Gastrocnemius medialis (tissue), 4 donors: ENCODE results near the gene ANXA3.

Experiments used
- POLR2A ChIP-seq, 2 donors: fragments of 450-650 bp; IDR thresholded peaks; one replicate each; pipeline ENCODE4 v1.6.1; 2017; ENCODE audit warnings: antibody characterized with exemption in 2 of 2, mild to moderate bottlenecking in 2 of 2, moderate library complexity in 2 of 2
- TF ChIP-seq, protein P1 (sequence below), 5 experiments: fragments of 450-650 bp in 3 of 5; fragments of 200-600 bp in 2 of 5; sonication (generic) in 2 of 5; IDR thresholded peaks in 4 of 5; conservative IDR thresholded peaks in 1 of 5; 1 replicate in 4 of 5; 2 replicates in 1 of 5; pipeline ENCODE4 v1.5.1; 2016 to 2019; ENCODE audit warnings: antibody characterized with exemption in 5 of 5, mild to moderate bottlenecking in 3 of 5, moderate library complexity in 3 of 5

DNA sequence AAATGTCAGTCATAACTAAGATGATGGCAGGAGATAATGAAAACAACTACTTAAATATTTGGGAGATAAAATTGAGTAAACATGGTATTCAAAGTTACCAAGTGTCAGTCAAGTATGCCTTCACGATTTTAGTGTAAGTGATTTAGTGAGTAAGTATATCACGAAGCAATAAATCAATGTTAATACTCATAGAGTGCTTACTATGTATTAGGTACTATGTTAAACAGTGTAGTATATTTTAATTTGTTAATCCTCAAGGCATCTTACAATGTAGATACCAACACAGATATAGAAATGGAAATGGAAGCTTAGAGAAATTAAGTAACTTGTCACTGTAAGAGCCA lies 59.6 kb downstream of the ANXA3 start:
- TF ChIP-seq, protein P1, sequence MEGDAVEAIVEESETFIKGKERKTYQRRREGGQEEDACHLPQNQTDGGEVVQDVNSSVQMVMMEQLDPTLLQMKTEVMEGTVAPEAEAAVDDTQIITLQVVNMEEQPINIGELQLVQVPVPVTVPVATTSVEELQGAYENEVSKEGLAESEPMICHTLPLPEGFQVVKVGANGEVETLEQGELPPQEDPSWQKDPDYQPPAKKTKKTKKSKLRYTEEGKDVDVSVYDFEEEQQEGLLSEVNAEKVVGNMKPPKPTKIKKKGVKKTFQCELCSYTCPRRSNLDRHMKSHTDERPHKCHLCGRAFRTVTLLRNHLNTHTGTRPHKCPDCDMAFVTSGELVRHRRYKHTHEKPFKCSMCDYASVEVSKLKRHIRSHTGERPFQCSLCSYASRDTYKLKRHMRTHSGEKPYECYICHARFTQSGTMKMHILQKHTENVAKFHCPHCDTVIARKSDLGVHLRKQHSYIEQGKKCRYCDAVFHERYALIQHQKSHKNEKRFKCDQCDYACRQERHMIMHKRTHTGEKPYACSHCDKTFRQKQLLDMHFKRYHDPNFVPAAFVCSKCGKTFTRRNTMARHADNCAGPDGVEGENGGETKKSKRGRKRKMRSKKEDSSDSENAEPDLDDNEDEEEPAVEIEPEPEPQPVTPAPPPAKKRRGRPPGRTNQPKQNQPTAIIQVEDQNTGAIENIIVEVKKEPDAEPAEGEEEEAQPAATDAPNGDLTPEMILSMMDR (IDR thresholded peaks at IDR 0.05 in 4 of 5, conservative IDR thresholded peaks at IDR 0.05 in 1 of 5) = no peak
- no peak for TF ChIP-seq POLR2A (IDR thresholded peaks at IDR 0.05)
